Measurements from ENCODE around the gene STAP1.
"Not testable (repeated sequence)": the region's sequence is repeated elsewhere in the genome, so short reads cannot be mapped to it uniquely, and the experiment has no call there.

STAP1 gene

DNA sequence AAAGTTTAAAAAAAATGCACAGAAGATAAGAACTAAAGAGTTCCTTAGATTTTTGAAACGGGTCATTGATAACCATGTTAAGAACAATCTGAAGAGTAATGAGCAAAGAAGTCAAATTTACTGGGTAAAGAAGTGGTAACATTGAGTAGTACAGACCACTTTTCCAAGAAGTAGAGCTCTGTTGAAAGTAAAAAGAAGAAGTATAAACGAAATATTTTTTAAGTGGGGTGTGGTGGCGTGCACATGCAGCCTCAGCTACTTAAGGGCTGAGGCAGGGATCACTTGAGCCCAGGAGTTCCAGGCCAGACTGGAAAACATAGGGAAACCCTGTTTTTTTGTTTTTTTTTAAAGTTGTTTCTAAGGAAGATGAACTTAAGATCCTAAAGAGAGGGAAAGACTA lies 74.0 kb downstream of the STAP1 start:
- no peak for DNase-seq

DNA sequence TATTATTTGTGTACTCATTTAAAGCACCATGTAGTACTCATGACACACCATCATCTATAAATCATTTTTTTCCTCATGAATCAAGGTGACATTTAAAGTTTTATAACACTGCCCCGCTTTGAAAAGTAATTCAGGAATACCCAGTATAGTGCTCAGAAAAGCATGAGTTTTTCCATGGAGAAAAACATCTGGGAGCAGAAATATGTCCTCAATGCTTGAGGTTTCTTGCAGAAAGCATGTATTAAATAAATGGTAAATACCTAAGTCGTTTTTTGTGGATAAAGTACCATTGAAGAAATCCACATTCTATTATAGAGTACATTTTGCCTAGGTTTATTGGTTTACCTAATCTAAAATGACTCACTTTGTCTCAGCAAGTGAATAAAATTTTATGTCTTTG lies 76.2 kb downstream of the STAP1 start:
- DNase-seq = no peak

DNA sequence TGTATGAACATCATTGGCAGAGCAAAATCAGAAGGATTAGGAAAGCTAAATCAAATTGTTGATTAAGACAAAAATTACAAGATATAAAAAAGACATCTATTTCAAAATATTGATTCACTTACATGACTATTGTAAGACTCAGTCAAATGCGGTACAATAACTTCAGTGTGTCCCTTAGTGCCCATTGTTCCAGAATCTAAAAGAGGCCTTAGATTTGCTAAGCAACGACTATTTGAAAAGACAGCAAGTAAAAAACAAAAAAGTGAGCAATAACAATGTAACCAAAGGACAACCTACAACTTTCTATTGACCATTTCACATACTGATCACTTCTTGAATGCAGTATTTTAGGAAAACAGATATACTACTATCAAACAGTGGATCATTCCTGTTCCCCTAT lies 76.8 kb downstream of the STAP1 start:
- DNase-seq = no peak

DNA sequence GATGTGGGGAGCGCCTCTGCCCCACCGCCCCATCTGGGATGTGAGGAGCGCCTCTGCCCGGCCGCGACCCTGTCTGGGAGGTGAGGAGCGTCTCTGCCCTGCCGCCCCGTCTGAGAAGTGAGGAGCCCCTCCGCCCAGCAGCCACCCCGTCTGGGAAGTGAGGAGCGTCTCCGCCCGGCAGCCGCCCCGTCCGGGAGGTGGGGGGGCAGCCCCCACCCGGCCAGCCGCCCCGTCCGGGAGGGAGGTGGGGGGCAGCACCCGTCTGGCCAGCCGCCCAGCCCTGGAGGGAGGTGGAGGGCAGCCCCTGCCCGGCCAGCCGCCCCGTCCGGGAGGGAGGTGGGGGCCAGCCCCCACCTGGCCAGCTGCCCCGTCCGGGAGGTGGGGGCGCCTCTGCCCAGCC lies 78.5 kb downstream of the STAP1 start:
- DNase-seq = not testable (repeated sequence)

DNA sequence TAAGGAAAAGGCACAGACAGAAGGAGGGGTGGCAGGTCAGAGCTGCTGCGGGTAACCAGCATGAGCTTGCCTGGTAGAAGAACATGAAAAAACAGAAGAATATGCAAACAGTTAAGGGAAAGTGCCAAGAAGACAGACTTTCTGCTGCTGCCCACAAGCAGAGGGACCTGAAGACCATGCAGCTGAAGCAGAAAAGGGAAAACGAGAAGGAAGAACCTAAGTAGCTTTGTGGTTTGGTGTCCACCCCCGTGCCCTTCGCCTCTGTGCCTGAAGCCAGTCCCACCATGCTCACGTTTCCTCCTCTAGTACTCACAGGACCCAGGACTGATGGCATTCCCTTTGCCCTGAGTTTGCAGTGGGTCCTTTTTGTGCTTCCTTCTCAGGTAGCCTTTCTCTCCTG lies 79.6 kb downstream of the STAP1 start:
- DNase-seq = no peak

DNA sequence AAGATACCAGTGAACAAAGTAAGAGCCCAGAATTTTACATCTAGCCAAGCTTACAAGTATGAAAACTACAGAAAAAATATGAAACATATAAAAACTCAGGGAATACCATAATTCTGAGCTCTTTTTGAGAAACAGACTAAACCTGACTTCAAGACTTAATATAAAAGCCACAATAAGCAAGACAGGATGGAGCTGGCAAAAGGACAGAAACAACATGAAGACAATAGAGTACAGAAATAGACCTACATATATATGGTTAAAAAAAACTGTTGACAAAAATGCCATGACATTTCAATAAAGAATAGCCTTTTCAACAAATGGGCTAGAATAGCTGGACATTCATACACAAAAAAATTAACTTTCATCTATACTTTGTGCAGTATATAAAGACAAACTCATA lies 93.0 kb downstream of the STAP1 start:
- no peak for DNase-seq

All from femur (tissue), 1 donor.